Caco-2 (cell line): ENCODE data around the gene PARP1. TPM values are rescaled to one million over a fixed set of nuclear protein-coding genes. Genes with fewer than 3 reads are reported as not detected.

Experiments
- BruUV-seq: library from RNA; stranded (reverse); fragments of 400-500 nt; replicated peaks from 2 replicates; lab custom pipeline; 2021; lab: Mats Ljungman, UMichigan
- CTCF ChIA-PET: fragments of 300-600 bp; sonication (Branson Sonifier 250); formaldehyde crosslinking; loops from one replicate; lab custom pipeline; 2022; ENCODE audit warnings: antibody characterized with exemption; lab: Charles Lee
- POLR2A ChIA-PET: fragments of 300-600 bp; sonication (Branson Sonifier 250); formaldehyde crosslinking; loops from one replicate; lab custom pipeline; 2022; ENCODE audit warnings: antibody characterized with exemption; lab: Charles Lee
- DNase-seq, 2 experiments: peaks; one replicate each; pipeline versions ENCODE4 v3.0.0 to v3.0.0-alpha.2; 2020 to 2022
- H3K27me3 ChIP-seq: replicated peaks from 2 replicates; pipeline ENCODE4 v1.6.0; 2011; ENCODE audit warnings: low read length; ENCODE audit not compliant: control insufficient read depth, insufficient read depth
- H3K36me3 ChIP-seq: 2 replicates; pipeline ENCODE4 v1.5.1; 2011; ENCODE audit warnings: low read length; ENCODE audit not compliant: control insufficient read depth, insufficient read depth
- H3K4me1 ChIP-seq: fragments of 250-450 bp; sonication (Bioruptor Pico); 2 replicates; pipeline ENCODE4 v1.5.1; 2020; ENCODE audit warnings: mild to moderate bottlenecking
- H3K4me3 ChIP-seq: 2 replicates; pipeline ENCODE4 v1.5.1; 2011; ENCODE audit warnings: low read depth, mild to moderate bottlenecking, control low read depth, low read length
- H3K9me3 ChIP-seq: fragments of 250-450 bp; sonication (Bioruptor Pico); 2 replicates; pipeline ENCODE4 v1.5.1; 2020; ENCODE audit warnings: mild to moderate bottlenecking, moderate library complexity
- H3K27ac Mint-ChIP-seq: one replicate; pipeline ENCODE4 v1.8.0; 2022; ENCODE audit warnings: mixed read lengths; ENCODE audit not compliant: unreplicated experiment
- H3K27me3 Mint-ChIP-seq: one replicate; pipeline ENCODE4 v1.8.0; 2022; ENCODE audit warnings: mixed read lengths; ENCODE audit not compliant: insufficient read depth, unreplicated experiment
- H3K36me3 Mint-ChIP-seq: one replicate; pipeline ENCODE4 v1.8.0; 2022; ENCODE audit warnings: mild to moderate bottlenecking, mixed read lengths; ENCODE audit not compliant: insufficient read depth, unreplicated experiment
- H3K4me1 Mint-ChIP-seq: one replicate; pipeline ENCODE4 v1.8.0; 2022; ENCODE audit warnings: low read depth, mixed read lengths; ENCODE audit not compliant: unreplicated experiment
- H3K4me3 Mint-ChIP-seq: one replicate; pipeline ENCODE4 v1.8.0; 2022; ENCODE audit warnings: mild to moderate bottlenecking, moderate library complexity, mixed read lengths; ENCODE audit not compliant: unreplicated experiment
- H3K9me3 Mint-ChIP-seq: one replicate; pipeline ENCODE4 v1.8.0; 2022; ENCODE audit warnings: mixed read lengths; ENCODE audit not compliant: unreplicated experiment
- intact Hi-C: fragments of 100-400 bp; cut with micrococcal nuclease; formaldehyde crosslinking; loops from one replicate; pipeline ENCODE4 v1.10.0; 2022; ENCODE audit not compliant: unreplicated experiment
- total RNA-seq: library from RNA; stranded (reverse); gene quantifications from 2 replicates; pipeline ENCODE4 v1.2.3, GENCODE V29; 2022
- TF ChIP-seq, protein P1 (sequence below), 2 experiments: fragments of 200-600 bp in 1 of 2; IDR thresholded peaks; 1 replicate in 1 of 2; 2 replicates in 1 of 2; pipeline versions ENCODE4 v1.5.1 to v1.8.0; 2011 to 2022; ENCODE audit warnings: antibody characterized with exemption in 1 of 2, control low read depth in 1 of 2, inconsistent platforms in 1 of 2, low read depth in 1 of 2, low read length in 1 of 2, mild to moderate bottlenecking in 1 of 2, moderate library complexity in 1 of 2; ENCODE audit not compliant: insufficient read depth in 1 of 2, severe bottlenecking in 1 of 2, unreplicated experiment in 1 of 2

Gene PARP1
- total RNA-seq, 1 experiment from 2014 or later, result 136 TPM

GRCh38 chr1:226355669-226356551 is 52.0 kb downstream of the PARP1 start:
- DNase-seq, result no peak
- TF ChIP-seq, protein P1, sequence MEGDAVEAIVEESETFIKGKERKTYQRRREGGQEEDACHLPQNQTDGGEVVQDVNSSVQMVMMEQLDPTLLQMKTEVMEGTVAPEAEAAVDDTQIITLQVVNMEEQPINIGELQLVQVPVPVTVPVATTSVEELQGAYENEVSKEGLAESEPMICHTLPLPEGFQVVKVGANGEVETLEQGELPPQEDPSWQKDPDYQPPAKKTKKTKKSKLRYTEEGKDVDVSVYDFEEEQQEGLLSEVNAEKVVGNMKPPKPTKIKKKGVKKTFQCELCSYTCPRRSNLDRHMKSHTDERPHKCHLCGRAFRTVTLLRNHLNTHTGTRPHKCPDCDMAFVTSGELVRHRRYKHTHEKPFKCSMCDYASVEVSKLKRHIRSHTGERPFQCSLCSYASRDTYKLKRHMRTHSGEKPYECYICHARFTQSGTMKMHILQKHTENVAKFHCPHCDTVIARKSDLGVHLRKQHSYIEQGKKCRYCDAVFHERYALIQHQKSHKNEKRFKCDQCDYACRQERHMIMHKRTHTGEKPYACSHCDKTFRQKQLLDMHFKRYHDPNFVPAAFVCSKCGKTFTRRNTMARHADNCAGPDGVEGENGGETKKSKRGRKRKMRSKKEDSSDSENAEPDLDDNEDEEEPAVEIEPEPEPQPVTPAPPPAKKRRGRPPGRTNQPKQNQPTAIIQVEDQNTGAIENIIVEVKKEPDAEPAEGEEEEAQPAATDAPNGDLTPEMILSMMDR (IDR thresholded peaks at IDR 0.05; ENCODE audit: insufficient read depth in 1 of 2, low read depth in 1 of 2, low read length in 1 of 2, severe bottlenecking in 1 of 2, unreplicated experiment in 1 of 2), result no peak
- Mint-ChIP-seq H3K9me3 (no peaks in the 10 kb centered on the region), H3K4me1 (no peaks in the 10 kb centered on the region), H3K27me3 (no peaks in the 10 kb centered on the region), H3K4me3 (no peak overlapping the region), H3K36me3 (peaks cover 29% of the 10 kb centered on the region), H3K27ac (no peak overlapping the region)
- POLR2A ChIA-PET, result no interaction called here
- no TSS peak for BruUV-seq
- Histone ChIP-seq H3K4me3 (no peak overlapping the region), H3K27me3 (no peaks in the 10 kb centered on the region), H3K36me3 (no peaks in the 10 kb centered on the region; the same call in 1 of the 2 replicates), H3K9me3 (no peaks in the 10 kb centered on the region), H3K4me1 (no peaks in the 10 kb centered on the region)
- intact Hi-C loops, result no loop called here
- CTCF ChIA-PET, result no interaction called here

DNA sequence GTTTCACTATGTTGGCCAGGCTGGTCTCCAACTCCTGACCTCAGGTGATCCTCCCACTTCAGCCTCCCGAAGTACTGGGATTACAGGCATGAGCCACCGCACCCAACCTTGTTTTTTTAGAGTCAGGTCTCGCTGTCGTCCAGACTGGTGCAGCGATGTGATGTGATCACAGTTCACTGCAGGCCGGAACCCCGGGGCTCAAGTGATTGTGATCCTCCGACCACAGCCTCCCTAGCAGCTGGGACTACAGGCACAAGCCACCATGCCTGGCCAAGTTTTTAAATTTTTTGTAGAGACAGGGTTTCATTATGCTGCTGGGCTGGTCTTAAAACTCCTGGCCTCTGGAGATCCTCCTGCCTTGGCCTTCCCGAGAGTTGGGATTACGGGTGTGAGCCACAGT is 52.9 kb downstream of the PARP1 start:
- no peak overlapping the region for H3K4me3 Mint-ChIP-seq
- H3K9me3 ChIP-seq, result no peaks in the 10 kb centered on the region
- no peak overlapping the region for H3K4me3 ChIP-seq
- intact Hi-C loops, result no loop called here
- CTCF ChIA-PET, result no interaction called here
- TF ChIP-seq, protein P1 (IDR thresholded peaks at IDR 0.05; ENCODE audit: insufficient read depth in 1 of 2, low read depth in 1 of 2, low read length in 1 of 2, severe bottlenecking in 1 of 2, unreplicated experiment in 1 of 2), result no peak
- H3K4me1 Mint-ChIP-seq, result peaks cover 7% of the 10 kb centered on the region
- H3K9me3 Mint-ChIP-seq, result no peaks in the 10 kb centered on the region
- BruUV-seq, result no TSS peak
- peaks cover 20% of the 10 kb centered on the region for H3K36me3 Mint-ChIP-seq
- no peaks in the 10 kb centered on the region; the same call in 1 of the 2 replicates for H3K36me3 ChIP-seq
- H3K27me3 Mint-ChIP-seq, result no peaks in the 10 kb centered on the region
- no peak overlapping the region for H3K27ac Mint-ChIP-seq
- POLR2A ChIA-PET, result no interaction called here
- no peaks in the 10 kb centered on the region for H3K27me3 ChIP-seq
- DNase-seq, result no peak
- peaks cover 7% of the 10 kb centered on the region; the same call in 1 of the 2 replicates for H3K4me1 ChIP-seq

- DNase-seq, result no peak
- ChIA-PET POLR2A (no interaction called here), CTCF (interaction anchor here (0.7 kb wide), 1 partner anchor 71 kb away, joined by 4 read pairs; no protein-coding TSS in a partner anchor)
- TF ChIP-seq, protein P1 (IDR thresholded peaks at IDR 0.05; ENCODE audit: insufficient read depth in 1 of 2, low read depth in 1 of 2, low read length in 1 of 2, severe bottlenecking in 1 of 2, unreplicated experiment in 1 of 2), result no peak
- no peak overlapping the region for H3K4me3 ChIP-seq
- Mint-ChIP-seq H3K27me3 (no peaks in the 10 kb centered on the region), H3K27ac (no peak overlapping the region), H3K9me3 (no peaks in the 10 kb centered on the region), H3K36me3 (peaks cover 11% of the 10 kb centered on the region), H3K4me3 (no peak overlapping the region), H3K4me1 (peaks cover 8% of the 10 kb centered on the region)
- intact Hi-C loops, result no loop called here
- H3K4me1 ChIP-seq, result peaks cover 13% of the 10 kb centered on the region; the same call in 1 of the 2 replicates
- no peaks in the 10 kb centered on the region for H3K9me3 ChIP-seq
- no peaks in the 10 kb centered on the region for H3K27me3 ChIP-seq
- no peaks in the 10 kb centered on the region; the same call in 1 of the 2 replicates for H3K36me3 ChIP-seq
- BruUV-seq, result no TSS peak
These were observed 54.0 kb downstream of the PARP1 start for GRCh38 chr1:226353698-226354525.
